Suppressor macrophage treated with lipopolysaccharide for 1 hour (primary cell): ENCODE results near the gene CCDC187.
A peak's percentile ranks its signal among the peaks of the same experiment; 100 is the strongest.

Source experiments
- DNase-seq, 3 donors: peaks; one replicate each; pipeline ENCODE4 v3.0.0-alpha.2; 2020 to 2022

Gene CCDC187

GRCh38 chr9:136311051-136312008 lies 7.4 kb upstream of the CCDC187 start:
- DNase-seq = no peak

GRCh38 chr9:136310273-136311030 lies 6.6 kb upstream of the CCDC187 start:
- no peak for DNase-seq

GRCh38 chr9:136309806-136310220 lies 5.9 kb upstream of the CCDC187 start:
- no peak for DNase-seq

GRCh38 chr9:136309101-136309801 lies 5.4 kb upstream of the CCDC187 start:
- DNase-seq = no peak

- no peak for DNase-seq
These were observed 4.8 kb upstream of the CCDC187 start for GRCh38 chr9:136308702-136309053.

- DNase-seq = no peak
These were observed 4.3 kb upstream of the CCDC187 start for GRCh38 chr9:136308006-136308701.

- no peak for DNase-seq
These were observed 3.4 kb upstream of the CCDC187 start for GRCh38 chr9:136307215-136307750.

GRCh38 chr9:136306211-136307208 lies 2.6 kb upstream of the CCDC187 start:
- peak in 2 of 3 donors; percentile 14 to 45 for DNase-seq

- no peak for DNase-seq
These were observed 1.9 kb upstream of the CCDC187 start for GRCh38 chr9:136305804-136306203.

GRCh38 chr9:136304981-136305380 lies 1.1 kb upstream of the CCDC187 start:
- DNase-seq = no peak

- no peak for DNase-seq
These were observed 562 bp upstream of the CCDC187 start for GRCh38 chr9:136304456-136304855.

- DNase-seq = no peak
These were observed 649 bp downstream of the CCDC187 start for GRCh38 chr9:136303066-136303824.

- no peak for DNase-seq
These were observed 1.4 kb downstream of the CCDC187 start for GRCh38 chr9:136302527-136302926.

- DNase-seq = no peak
These were observed 3.0 kb downstream of the CCDC187 start for GRCh38 chr9:136300866-136301265.

GRCh38 chr9:136300016-136300545 lies 3.8 kb downstream of the CCDC187 start:
- no peak for DNase-seq

GRCh38 chr9:136299541-136299940 lies 4.4 kb downstream of the CCDC187 start:
- DNase-seq = no peak

- no peak for DNase-seq
These were observed 4.8 kb downstream of the CCDC187 start for GRCh38 chr9:136299116-136299515.

GRCh38 chr9:136297766-136298735 lies 5.8 kb downstream of the CCDC187 start:
- no peak for DNase-seq
